HCT116 (cell line): Measurements from ENCODE around the gene DNASE1L3. TPM values are rescaled to one million over a fixed set of nuclear protein-coding genes. Genes with fewer than 3 reads are reported as not detected.

Source experiments
- ATAC-seq: fragments of 200-7000 bp; cut with Tn5 transposase; 2 replicates; pipeline ENCODE4 v1.9.1; 2020; ENCODE audit warnings: mild to moderate bottlenecking, moderate library complexity
- BruUV-seq: library from RNA; stranded (reverse); fragments of 400-500 nt; replicated peaks from 2 replicates; lab custom pipeline; 2021; lab: Mats Ljungman, UMichigan
- CTCF ChIA-PET: fragments of 300-600 bp; sonication (Branson Sonifier 250); formaldehyde crosslinking; loops from one replicate; lab custom pipeline; 2021; ENCODE audit warnings: antibody characterized with exemption; lab: Charles Lee
- POLR2A ChIA-PET: fragments of 300-600, 350-600 bp; sonication (Branson Sonifier 250); formaldehyde crosslinking; loops from one replicate; lab custom pipeline; 2021; ENCODE audit warnings: antibody characterized with exemption; lab: Charles Lee
- RAD21 ChIA-PET, 2 experiments: fragments of 300-600 bp; sonication (Branson Sonifier 250); formaldehyde crosslinking; loops; one replicate each; lab custom pipeline; 2023; ENCODE audit warnings: low total read pairs in 2 of 2; ENCODE audit not compliant: uncharacterized antibody in 2 of 2, unreplicated experiment in 2 of 2, low non-redundant PET in 1 of 2; lab: Charles Lee
- DNase-seq: peaks from one replicate; pipeline ENCODE4 v3.0.0-alpha.2; 2010; ENCODE audit warnings: low read depth, low spot score
- H2AFZ ChIP-seq: fragments of 200-600 bp; shearing (Covaris generic), sonication (generic); 2 replicates; pipeline ENCODE4 v1.6.1; 2017; ENCODE audit warnings: low read depth, mixed run types, mixed read lengths, antibody characterized with exemption, low read length; ENCODE audit not compliant: poor library complexity, severe bottlenecking
- H3K27ac ChIP-seq: 2 replicates; pipeline ENCODE4 v1.5.1; 2012; ENCODE audit warnings: low read depth, low read length
- H3K27me3 ChIP-seq: fragments of 200-600 bp; sonication (generic); 2 replicates; pipeline ENCODE4 v1.6.1; 2016; ENCODE audit warnings: mixed run types, low read length, mixed read lengths; ENCODE audit not compliant: insufficient read depth
- H3K36me3 ChIP-seq, 2 experiments: fragments of 200-500 bp in 1 of 2; fragments of 200-600 bp in 1 of 2; sonication (Bioruptor generic) in 1 of 2; sonication (generic) in 1 of 2; 2 replicates each; pipeline versions ENCODE4 v1.5.1 to v1.6.1; 2014 to 2016; ENCODE audit warnings: low read length in 2 of 2, inconsistent platforms in 1 of 2, mixed read lengths in 1 of 2, mixed run types in 1 of 2; ENCODE audit not compliant: insufficient read depth in 2 of 2, control insufficient read depth in 1 of 2
- H3K4me1 ChIP-seq, 2 experiments: fragments of 200-600 bp in 1 of 2; sonication (generic) in 1 of 2; 2 replicates each; pipeline versions ENCODE4 v1.5.1 to v1.6.1; 2012 to 2017; ENCODE audit warnings: low read length in 2 of 2, inconsistent platforms in 1 of 2, mild to moderate bottlenecking in 1 of 2, mixed read lengths in 1 of 2, mixed run types in 1 of 2, moderate library complexity in 1 of 2; ENCODE audit not compliant: insufficient read depth in 2 of 2, control insufficient read depth in 1 of 2
- H3K4me2 ChIP-seq: fragments of 200-600 bp; sonication (generic); 2 replicates; pipeline ENCODE4 v1.6.1; 2017; ENCODE audit warnings: mixed run types, low read length, mixed read lengths
- H3K4me3 ChIP-seq, 2 experiments: fragments of 200-600 bp in 1 of 2; sonication (generic) in 1 of 2; replicated peaks in 1 of 2; 2 replicates each; pipeline ENCODE4 v1.5.1; 2011 to 2016; ENCODE audit warnings: low read length in 2 of 2, control low read depth in 1 of 2, low read depth in 1 of 2, mild to moderate bottlenecking in 1 of 2, mixed read lengths in 1 of 2, mixed run types in 1 of 2
- H3K79me2 ChIP-seq: fragments of 200-600 bp; sonication (generic); 2 replicates; pipeline ENCODE4 v1.6.1; 2017; ENCODE audit warnings: mild to moderate bottlenecking, mixed run types, low read length, moderate library complexity, mixed read lengths; ENCODE audit not compliant: insufficient read depth
- H3K9ac ChIP-seq: fragments of 200-600 bp; sonication (generic); 2 replicates; pipeline ENCODE4 v1.6.1; 2016; ENCODE audit warnings: low read length, mixed read lengths
- H3K9me2 ChIP-seq: fragments of 200-600 bp; sonication (generic), shearing (Covaris generic); 2 replicates; pipeline ENCODE4 v1.6.1; 2017; ENCODE audit warnings: mixed run types, mild to moderate bottlenecking, moderate library complexity; ENCODE audit not compliant: insufficient read depth
- H3K9me3 ChIP-seq, 2 experiments: fragments of 200-500 bp in 1 of 2; fragments of 200-600 bp in 1 of 2; sonication (Bioruptor generic) in 1 of 2; sonication (generic) in 1 of 2; 2 replicates each; pipeline ENCODE4 v1.6.1; 2014 to 2017; ENCODE audit warnings: low read length in 2 of 2, mixed read lengths in 2 of 2, inconsistent platforms in 1 of 2, low read depth in 1 of 2, mild to moderate bottlenecking in 1 of 2, mixed run types in 1 of 2, moderate library complexity in 1 of 2; ENCODE audit not compliant: control insufficient read depth in 1 of 2, insufficient read depth in 1 of 2
- H4K20me1 ChIP-seq: fragments of 200-600 bp; sonication (generic), shearing (Covaris generic); 2 replicates; pipeline ENCODE4 v1.6.1; 2017; ENCODE audit warnings: mixed run types, mild to moderate bottlenecking, moderate library complexity; ENCODE audit not compliant: insufficient read depth
- CEBPB ChIP-seq: IDR thresholded peaks from 2 replicates; pipeline ENCODE4 v1.6.1; 2012; ENCODE audit warnings: low read depth
- JUND ChIP-seq: IDR thresholded peaks from 2 replicates; pipeline ENCODE4 v1.6.1; 2012
- SP1 ChIP-seq: IDR thresholded peaks from 2 replicates; pipeline ENCODE4 v1.6.1; 2012; ENCODE audit warnings: low read depth
- SRF ChIP-seq: IDR thresholded peaks from 2 replicates; pipeline ENCODE4 v1.6.1; 2012; ENCODE audit warnings: low read depth
- TCF7L2 ChIP-seq: IDR thresholded peaks from 2 replicates; pipeline ENCODE4 v1.7.0; 2011; ENCODE audit warnings: borderline replicate concordance, inconsistent platforms; ENCODE audit not compliant: insufficient read depth, insufficient read length; ENCODE audit errors: extremely low read depth
- YY1 ChIP-seq: IDR thresholded peaks from 2 replicates; pipeline ENCODE4 v1.6.1; 2011; ENCODE audit warnings: low read length, low read depth, moderate library complexity, mild to moderate bottlenecking; ENCODE audit not compliant: insufficient replicate concordance; ENCODE audit errors: extremely low read depth
- ZNF274 ChIP-seq: fragments of 200-500 bp; sonication (Bioruptor generic); IDR thresholded peaks from 2 replicates; pipeline ENCODE4 v1.6.1; 2014; ENCODE audit warnings: mild to moderate bottlenecking, low read depth, low read length, inconsistent platforms
- intact Hi-C: fragments of 100-400 bp; cut with micrococcal nuclease; formaldehyde crosslinking; loops from 2 replicates; pipeline ENCODE4 v1.10.0; 2022
- total RNA-seq: library from RNA; stranded (reverse); gene quantifications from one replicate; pipeline ENCODE4 v1.2.1, GENCODE V29; 2021; ENCODE audit not compliant: unreplicated experiment
- TF ChIP-seq, protein P1 (sequence below): IDR thresholded peaks from 2 replicates; pipeline ENCODE4 v1.6.1; 2011; ENCODE audit warnings: mild to moderate bottlenecking, low read length, moderate library complexity; ENCODE audit not compliant: insufficient replicate concordance; ENCODE audit errors: extremely low read depth

DNASE1L3 gene
- total RNA-seq, 1 experiment from 2014 or later = not detected

DNA sequence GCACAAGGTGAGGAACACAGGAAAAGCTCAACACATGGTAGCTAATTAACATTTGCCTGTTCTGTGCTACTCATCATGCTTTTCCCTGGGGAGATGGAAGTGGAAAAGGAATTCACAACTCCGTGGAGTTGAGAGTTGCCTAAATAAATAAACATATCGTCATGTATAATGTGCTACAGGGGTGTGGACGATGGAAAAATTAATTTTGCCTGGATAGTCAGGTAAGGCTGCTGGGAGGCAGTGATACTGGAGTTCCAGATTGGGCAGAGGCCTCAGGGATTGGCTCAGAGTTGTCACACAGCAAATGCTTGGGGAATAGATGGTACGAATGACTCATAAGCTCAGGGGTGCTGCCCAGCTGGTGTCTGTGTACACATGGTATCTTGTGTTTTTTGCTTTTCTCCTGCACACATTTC, 23.8 kb upstream of the DNASE1L3 start:
- CTCF ChIA-PET = interaction anchor here (0.6 to 1.8 kb wide), 3 partner anchors 17 to 83 kb away, joined by 4 to 7 read pairs (median 6); partner anchors contain the start of genes HTD2 and RPP14
- TF ChIP-seq JUND (peak; percentile 15; the same call in 1 of the 2 replicates), ZNF274 (no peak)
- TF ChIP-seq, protein P1, sequence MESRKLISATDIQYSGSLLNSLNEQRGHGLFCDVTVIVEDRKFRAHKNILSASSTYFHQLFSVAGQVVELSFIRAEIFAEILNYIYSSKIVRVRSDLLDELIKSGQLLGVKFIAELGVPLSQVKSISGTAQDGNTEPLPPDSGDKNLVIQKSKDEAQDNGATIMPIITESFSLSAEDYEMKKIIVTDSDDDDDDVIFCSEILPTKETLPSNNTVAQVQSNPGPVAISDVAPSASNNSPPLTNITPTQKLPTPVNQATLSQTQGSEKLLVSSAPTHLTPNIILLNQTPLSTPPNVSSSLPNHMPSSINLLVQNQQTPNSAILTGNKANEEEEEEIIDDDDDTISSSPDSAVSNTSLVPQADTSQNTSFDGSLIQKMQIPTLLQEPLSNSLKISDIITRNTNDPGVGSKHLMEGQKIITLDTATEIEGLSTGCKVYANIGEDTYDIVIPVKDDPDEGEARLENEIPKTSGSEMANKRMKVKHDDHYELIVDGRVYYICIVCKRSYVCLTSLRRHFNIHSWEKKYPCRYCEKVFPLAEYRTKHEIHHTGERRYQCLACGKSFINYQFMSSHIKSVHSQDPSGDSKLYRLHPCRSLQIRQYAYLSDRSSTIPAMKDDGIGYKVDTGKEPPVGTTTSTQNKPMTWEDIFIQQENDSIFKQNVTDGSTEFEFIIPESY = no peak
- TF ChIP-seq, all 23 proteins: peak for 1
- Histone ChIP-seq H3K9ac (no peak overlapping the region), H3K9me2 (no peaks in the 10 kb centered on the region), H3K9me3 (no peaks in the 10 kb centered on the region), H3K79me2 (peaks cover 8% of the 10 kb centered on the region; the same call in 1 of the 2 replicates), H3K27ac (no peak overlapping the region), H3K36me3 (no peaks in the 10 kb centered on the region), H3K4me3 (no peak overlapping the region), H3K27me3 (0 out of 2 replicates have a peak, but pooled peaks cover 7% of the 10 kb centered on the region), H3K4me1 (peaks cover 8 to 21% of the 10 kb centered on the region in 2 experiments), H2AFZ (no peak overlapping the region), H4K20me1 (no peaks in the 10 kb centered on the region), H3K4me2 (no peak overlapping the region)
- ChIA-PET POLR2A (no interaction called here), RAD21 (no interaction called here)
- no TSS peak for BruUV-seq
- DNase-seq = no peak
- no peak for ATAC-seq
- intact Hi-C loops = no loop called here

DNA sequence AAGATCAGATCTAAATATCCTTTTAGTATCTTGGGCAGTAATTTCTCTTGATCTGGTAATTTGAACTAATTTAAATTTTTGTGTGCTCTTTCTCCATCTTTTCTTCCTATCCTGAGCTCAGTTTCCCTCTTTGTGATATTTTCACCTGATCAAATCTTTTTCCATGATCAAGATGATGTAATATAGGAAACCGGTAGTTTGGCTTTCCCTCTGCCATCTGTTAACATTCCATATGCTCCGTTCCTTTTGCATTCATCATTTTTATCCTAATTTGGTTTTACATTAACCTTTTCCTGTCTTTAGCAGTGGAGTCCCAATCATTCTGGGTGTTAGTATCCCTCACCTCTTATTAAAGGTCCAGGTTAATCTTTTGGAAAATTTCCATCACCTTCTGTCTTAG, 20.9 kb upstream of the DNASE1L3 start:
- H3K4me2 ChIP-seq = no peak overlapping the region
- H4K20me1 ChIP-seq = no peaks in the 10 kb centered on the region
- TF ChIP-seq ZNF274 (no peak), TCF7L2 (no peak), CEBPB (no peak), SP1 (no peak), YY1 (no peak), SRF (no peak)
- TF ChIP-seq, protein P1 = no peak
- TF ChIP-seq, all 23 proteins: peak for 0
- intact Hi-C loops = no loop called here
- ChIA-PET CTCF (interaction anchor here (0.7 to 5.1 kb wide), 2 partner anchors 14 to 75 kb away, joined by 3 to 28 read pairs; partner anchors contain the start of genes HTD2 and RPP14), RAD21 (no interaction called here), POLR2A (no interaction called here)
- no peaks in the 10 kb centered on the region for H3K36me3 ChIP-seq
- H3K79me2 ChIP-seq = no peaks in the 10 kb centered on the region
- H3K27me3 ChIP-seq = 0 out of 2 replicates have a peak, but pooled peaks cover 7% of the 10 kb centered on the region
- no peaks in the 10 kb centered on the region for H3K9me3 ChIP-seq
- H3K27ac ChIP-seq = no peak overlapping the region
- DNase-seq (no peak), ATAC-seq (no peak)
- H3K4me1 ChIP-seq = peaks cover 3 to 7% of the 10 kb centered on the region in 2 experiments
- H2AFZ ChIP-seq = no peak overlapping the region
- H3K9me2 ChIP-seq = no peaks in the 10 kb centered on the region
- no TSS peak for BruUV-seq
- H3K9ac ChIP-seq = no peak overlapping the region
- H3K4me3 ChIP-seq = no peak overlapping the region
